ENCODE data around the gene NFIX. TPM values are rescaled to one million over a fixed set of nuclear protein-coding genes. Genes with fewer than 3 reads are reported as not detected.

NFIX gene
- total and polyA plus RNA-seq, 2 of the 13 experiments (the other 11 are each of a cell fraction or from before 2014, with no cell fraction given) = 3.4 to 5.4 TPM

- TF ChIP-seq CTCF (CRISPR knock-in tag; IDR thresholded peaks at IDR 0.05) = peak; percentile 27; the same call in 1 of the 2 replicates
These were observed 38.0 kb downstream of the NFIX start (continued) for GRCh38 chr19:13033244-13033643.

GRCh38 chr19:13033819-13034611 is 38.7 kb downstream of the NFIX start:
- in situ Hi-C loops (cut with HindIII; ENCODE audit: extremely low pct_ligation_motif_present, low pct_unique_long_range_greater_than_20kb) (loop anchor here (5.0 kb wide), 1 partner anchor 58 kb away; no protein-coding TSS in a partner anchor), intact Hi-C loops (cut with micrococcal nuclease; ENCODE audit: unreplicated experiment) (loop anchor here (2.0 kb wide), 2 partner anchors 27 to 49 kb away; no protein-coding TSS in a partner anchor)
- Histone ChIP-seq H3K4me2 (ENCODE audit: low read depth, low read length) (0 out of 2 replicates have a peak overlapping the region, but pooled peaks have one; percentile 3), H2AFZ (ENCODE audit: low read length) (no peak overlapping the region), H3K9ac (ENCODE audit: insufficient read depth, low read depth, low read length) (peak overlapping the region; percentile 7; the same call in 1 of the 2 replicates), H3K9me3 (ENCODE audit: low read length) (no peaks in the 10 kb centered on the region), H3K4me1 (ENCODE audit: insufficient read depth, low read length) (peaks cover 79% of the 10 kb centered on the region), H3K27me3 (ENCODE audit: control insufficient read depth in 1 of 2, insufficient read depth in 2 of 2, low read length in 2 of 2) (no peaks in the 10 kb centered on the region), H3K27ac (ENCODE audit: extremely low read length, insufficient read depth, low read length) (no peak overlapping the region), H3K36me3 (replicated peaks in 1 of 2; ENCODE audit: control insufficient read depth in 1 of 2, insufficient read depth in 2 of 2, low read length in 2 of 2) (peaks cover 2 to 33% of the 10 kb centered on the region in 2 experiments; a peak in 2 of 5 replicates), H3K4me3 (replicated peaks in 1 of 3; ENCODE audit: insufficient read depth in 1 of 3, low read depth in 2 of 3, low read length in 3 of 3) (no peak overlapping the region), H4K20me1 (ENCODE audit: insufficient read depth, low read length) (no peaks in the 10 kb centered on the region), H3K79me2 (ENCODE audit: insufficient read depth, low read length) (peaks cover 47% of the 10 kb centered on the region)
- WGBS (ENCODE audit: low lambda C conversion rate) = 93% methylated on average over 2 of the region's 8 CpGs
- ChIA-PET POLR2A (interaction anchor here (0.8 to 6.5 kb wide), 5 partner anchors 9 to 49 kb away, joined by 3 to 128 read pairs (median 7); no protein-coding TSS in a partner anchor), CTCF (ENCODE audit: low intra/inter-chr PET ratio, low total read pairs) (interaction anchor here (0.8 to 4.9 kb wide), 2 partner anchors 27 to 49 kb away, joined by 4 to 42 read pairs; no protein-coding TSS in a partner anchor)
- FAIRE-seq = peak; percentile 21
- BruUV-seq (replicated peaks) = no TSS peak
- peak; percentile 81 for ATAC-seq
- DNase-seq (ENCODE audit: low spot score) = peak; percentile 55
- TF ChIP-seq ZSCAN9 (CRISPR knock-in tag; IDR thresholded peaks at IDR 0.05; ENCODE audit: borderline replicate concordance) (no peak), PLRG1 (conservative IDR thresholded peaks at IDR 0.05) (no peak), MTF1 (CRISPR knock-in tag; IDR thresholded peaks at IDR 0.05) (no peak), ZNF710 (CRISPR knock-in tag; IDR thresholded peaks at IDR 0.05; ENCODE audit: borderline replicate concordance) (0 out of 2 replicates have a peak, but pooled peaks have one; percentile 18), FOXP4 (CRISPR knock-in tag; IDR thresholded peaks at IDR 0.05) (no peak), SMC3 (IDR thresholded peaks at IDR 0.05; ENCODE audit: low read length) (peak; percentile 75), NONO (IDR thresholded peaks at IDR 0.05) (no peak), NONO (CRISPR knock-in tag; conservative IDR thresholded peaks at IDR 0.05) (0 out of 2 replicates have a peak, but pooled peaks have one; percentile 19), TRIM24 (CRISPR knock-in tag; IDR thresholded peaks at IDR 0.05) (no peak), SUZ12 (IDR thresholded peaks at IDR 0.05; ENCODE audit: low read depth, low read length) (no peak), ZNF329 (CRISPR knock-in tag; IDR thresholded peaks at IDR 0.05; ENCODE audit: low read depth) (no peak), ZUFSP (CRISPR knock-in tag; IDR thresholded peaks at IDR 0.05; ENCODE audit: borderline replicate concordance) (no peak), ZNF768 (CRISPR knock-in tag; IDR thresholded peaks at IDR 0.05) (peak; percentile 39; the same call in 1 of the 2 replicates)
